Stomach smooth muscle (tissue), 2 donors: Measurements from ENCODE around the gene PADI4.
"Not testable (repeated sequence)": the region's sequence is repeated elsewhere in the genome, so short reads cannot be mapped to it uniquely, and the experiment has no call there.

Source experiments
- H3K27ac ChIP-seq: one replicate; pipeline ENCODE4 v1.7.0; 2013; ENCODE audit warnings: mild to moderate bottlenecking, low read length, inconsistent platforms
- H3K27me3 ChIP-seq, 2 donors: one replicate each; pipeline ENCODE4 v1.7.0; 2013; ENCODE audit warnings: low read length in 2 of 2; ENCODE audit not compliant: insufficient read depth in 2 of 2, control insufficient read depth in 1 of 2
- H3K36me3 ChIP-seq, 2 donors: one replicate each; pipeline ENCODE4 v1.7.0; 2013; ENCODE audit warnings: low read length in 2 of 2; ENCODE audit not compliant: control insufficient read depth in 2 of 2, insufficient read depth in 2 of 2
- H3K4me1 ChIP-seq: one replicate; pipeline ENCODE4 v1.7.0; 2013; ENCODE audit warnings: low read length; ENCODE audit not compliant: control insufficient read depth, insufficient read depth
- H3K4me3 ChIP-seq, 2 donors: one replicate each; pipeline ENCODE4 v1.7.0; 2013; ENCODE audit warnings: low read length in 2 of 2
- H3K9ac ChIP-seq, 2 donors: one replicate each; pipeline ENCODE4 v1.7.0; 2013; ENCODE audit warnings: low read length in 2 of 2, mild to moderate bottlenecking in 1 of 2
- H3K9me3 ChIP-seq, 2 donors: one replicate each; pipeline ENCODE4 v1.7.0; 2013; ENCODE audit warnings: low read length in 2 of 2; ENCODE audit not compliant: control insufficient read depth in 2 of 2
- donor health status: healthy.
- donor health status: Pancreatic carcinoma.

Gene PADI4

DNA sequence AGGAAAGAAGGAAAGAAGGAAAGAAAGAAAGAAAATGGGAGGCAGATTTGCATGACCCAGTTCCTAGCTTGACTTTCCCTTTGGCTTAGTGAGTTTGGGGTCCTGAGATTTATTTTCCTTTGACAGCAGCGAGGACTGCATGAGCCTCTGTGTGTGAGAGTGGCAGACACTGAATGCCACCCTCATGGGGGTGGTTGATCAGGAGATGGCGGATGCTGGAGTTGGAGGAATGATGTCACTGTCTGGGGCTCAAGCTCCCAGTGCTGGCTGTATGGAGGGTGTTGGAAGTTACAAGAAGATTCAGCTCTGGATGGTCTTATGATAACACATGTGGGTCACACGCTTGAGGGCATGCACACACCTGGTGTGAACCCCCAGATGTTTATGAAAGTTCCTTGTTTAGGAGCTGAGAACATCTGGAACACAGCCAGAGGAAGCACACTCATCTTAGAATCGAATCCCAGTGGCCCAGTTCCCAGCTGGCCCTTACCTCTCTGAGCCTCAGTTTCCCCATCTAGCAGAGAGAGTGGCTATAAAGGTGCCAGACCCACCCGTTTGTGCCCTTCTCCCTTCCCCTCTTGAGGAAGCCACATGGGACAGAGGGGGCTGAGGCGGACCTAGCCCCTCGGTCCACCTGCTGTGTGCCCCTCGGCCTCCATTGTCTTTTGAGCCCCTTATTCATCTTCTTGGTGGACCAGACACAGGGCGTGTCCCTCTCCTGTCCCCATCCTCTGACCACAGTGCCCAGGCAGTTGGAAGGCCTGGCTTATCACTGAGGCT is 5.7 kb downstream of the PADI4 start:
- H3K27me3 ChIP-seq = peaks cover 12 to 20% of the 10 kb centered on the region in 2 donors
- no peak overlapping the region for H3K9ac ChIP-seq
- no peaks in the 10 kb centered on the region for H3K36me3 ChIP-seq
- H3K27ac ChIP-seq = no peak overlapping the region
- no peaks in the 10 kb centered on the region for H3K4me1 ChIP-seq
- H3K4me3 ChIP-seq = no peak overlapping the region
- H3K9me3 ChIP-seq = no peaks in the 10 kb centered on the region

DNA sequence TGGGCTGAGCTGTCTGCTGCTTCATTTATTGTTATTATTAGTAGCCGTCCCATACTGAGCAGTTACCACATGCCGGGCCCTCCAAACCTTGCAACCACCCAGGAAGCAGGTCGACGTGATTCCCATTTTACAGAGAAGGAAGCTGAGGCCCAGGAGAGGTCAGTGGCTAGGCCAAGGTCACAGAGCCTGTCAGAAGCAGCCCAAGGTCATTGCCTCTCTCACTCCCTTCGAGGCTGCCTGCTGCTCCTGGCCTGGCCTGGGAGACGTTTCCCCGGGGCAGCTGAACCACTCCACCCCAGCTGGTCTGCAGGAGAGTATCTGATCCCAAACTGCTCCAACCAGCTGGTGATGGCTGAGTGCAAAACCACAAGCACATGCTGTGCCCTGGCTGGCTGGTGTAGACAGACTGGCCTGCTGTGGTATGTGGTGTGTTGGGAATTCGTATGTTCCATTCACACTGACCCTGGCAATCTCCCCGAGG is 6.5 kb downstream of the PADI4 start:
- peaks cover 8 to 16% of the 10 kb centered on the region in 2 donors for H3K27me3 ChIP-seq
- H3K4me1 ChIP-seq = no peaks in the 10 kb centered on the region
- no peak overlapping the region for H3K9ac ChIP-seq
- no peaks in the 10 kb centered on the region for H3K9me3 ChIP-seq
- H3K4me3 ChIP-seq = no peak overlapping the region
- H3K27ac ChIP-seq = no peak overlapping the region
- no peaks in the 10 kb centered on the region for H3K36me3 ChIP-seq

DNA sequence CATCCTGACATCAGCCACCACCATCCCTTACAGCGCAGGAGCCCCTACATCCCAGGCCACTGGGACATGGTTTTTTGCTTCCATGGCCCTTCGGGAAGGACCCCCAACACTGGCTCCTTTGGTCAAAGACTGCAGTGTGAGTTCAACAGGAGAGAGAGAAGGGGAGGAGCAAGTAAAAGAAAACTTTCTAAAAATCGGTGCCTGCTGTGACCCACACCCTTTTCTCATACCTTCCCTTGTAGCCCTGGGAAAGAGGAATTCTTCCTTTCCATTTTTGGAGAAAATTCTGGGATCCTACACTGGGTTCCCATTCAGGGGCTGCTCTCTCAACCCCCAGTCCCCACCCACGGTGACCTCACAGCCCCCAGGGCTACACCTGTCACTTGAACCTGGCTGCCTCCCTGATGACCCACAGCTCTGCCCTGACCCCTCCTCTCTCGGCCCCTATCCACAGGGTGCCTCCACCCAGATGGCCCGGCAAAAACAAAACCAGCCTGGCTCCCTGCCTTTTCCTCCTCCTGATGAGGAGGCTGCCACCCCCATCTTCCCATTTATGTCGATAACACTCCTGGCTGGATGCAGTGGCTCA is 7.6 kb downstream of the PADI4 start:
- Histone ChIP-seq H3K9me3 (peaks cover 0 to under 1% of the 10 kb centered on the region in 2 donors), H3K4me3 (no peak overlapping the region), H3K27ac (no peak overlapping the region), H3K27me3 (peaks cover 4 to 9% of the 10 kb centered on the region in 2 donors), H3K9ac (no peak overlapping the region), H3K4me1 (no peaks in the 10 kb centered on the region), H3K36me3 (no peaks in the 10 kb centered on the region)

GRCh38 chr1:17316704-17317103 is 8.7 kb downstream of the PADI4 start:
- no peak overlapping the region for H3K9ac ChIP-seq
- H3K9me3 ChIP-seq = peaks cover 0 to 3% of the 10 kb centered on the region in 2 donors
- H3K27me3 ChIP-seq = peaks cover 4 to 12% of the 10 kb centered on the region in 2 donors
- no peaks in the 10 kb centered on the region for H3K4me1 ChIP-seq
- no peaks in the 10 kb centered on the region for H3K36me3 ChIP-seq
- no peak overlapping the region for H3K27ac ChIP-seq
- no peak overlapping the region for H3K4me3 ChIP-seq

GRCh38 chr1:17318262-17318661 is 10.3 kb downstream of the PADI4 start:
- Histone ChIP-seq H3K27ac (no peak overlapping the region), H3K4me1 (no peaks in the 10 kb centered on the region), H3K9ac (no peak overlapping the region), H3K36me3 (no peaks in the 10 kb centered on the region), H3K27me3 (peaks cover 4 to 10% of the 10 kb centered on the region in 2 donors), H3K4me3 (no peak overlapping the region), H3K9me3 (peaks cover 0 to 3% of the 10 kb centered on the region in 2 donors)

- peaks cover 0 to 7% of the 10 kb centered on the region in 2 donors for H3K27me3 ChIP-seq
- no peaks in the 10 kb centered on the region for H3K4me1 ChIP-seq
- H3K9me3 ChIP-seq = peaks cover 0 to 3% of the 10 kb centered on the region in 2 donors
- H3K4me3 ChIP-seq = no peak overlapping the region
- no peak overlapping the region for H3K27ac ChIP-seq
- H3K36me3 ChIP-seq = no peaks in the 10 kb centered on the region
- H3K9ac ChIP-seq = no peak overlapping the region
Measured at GRCh38 chr1:17319561-17320350, 11.8 kb downstream of the PADI4 start.

DNA sequence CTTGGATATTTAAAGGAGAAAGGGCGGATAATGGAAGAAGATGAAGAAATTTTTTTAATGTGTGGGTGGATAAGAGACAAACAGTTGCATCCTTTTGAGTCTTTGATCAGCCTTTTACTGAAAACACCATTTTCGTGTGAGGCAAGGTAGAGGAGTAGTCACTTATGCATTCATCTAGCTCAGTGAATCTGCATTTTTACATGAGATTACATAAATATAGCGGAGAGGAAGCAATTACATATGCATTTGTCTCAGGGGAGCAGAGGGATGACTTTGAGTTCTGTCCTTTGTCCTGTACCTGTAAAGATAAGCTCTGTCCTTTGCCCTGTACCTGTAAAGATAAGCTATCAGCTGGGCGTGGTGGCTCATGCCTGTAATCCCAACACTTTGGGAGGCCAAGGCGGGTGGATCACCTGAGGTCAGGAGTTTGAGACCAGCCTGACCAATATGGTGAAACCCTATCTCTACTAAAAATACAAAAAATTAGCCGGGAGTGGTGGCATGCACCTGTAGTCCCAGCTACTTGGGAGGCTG is 13.9 kb downstream of the PADI4 start:
- H3K4me1 ChIP-seq, H3K4me3 ChIP-seq, H3K9me3 ChIP-seq, H3K27ac ChIP-seq, H3K36me3 ChIP-seq, H3K27me3 ChIP-seq, H3K9ac ChIP-seq: not testable (repeated sequence)

DNA sequence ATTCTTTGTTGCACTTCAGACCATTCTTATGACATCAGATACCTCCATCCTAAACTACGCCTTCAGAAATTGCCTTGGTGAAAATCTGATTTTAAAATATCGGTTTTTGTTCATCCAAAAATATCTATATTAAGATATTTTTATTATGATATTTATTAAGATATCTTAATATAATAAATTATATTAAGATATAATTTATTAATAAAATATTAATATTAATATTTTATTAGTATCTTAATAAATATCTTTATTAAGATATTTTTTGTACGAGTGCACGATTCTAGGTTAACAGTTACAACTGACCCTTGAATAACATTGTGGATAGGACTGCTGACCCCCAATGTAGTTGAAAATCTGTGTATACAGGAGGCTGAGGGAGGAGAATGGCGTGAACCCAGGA is 20.9 kb downstream of the PADI4 start:
- H3K4me3 ChIP-seq = no peak overlapping the region
- peaks cover 0 to 3% of the 10 kb centered on the region in 2 donors for H3K9me3 ChIP-seq
- H3K36me3 ChIP-seq = no peaks in the 10 kb centered on the region

GRCh38 chr1:17329610-17330009 is 21.6 kb downstream of the PADI4 start:
- H3K9me3 ChIP-seq = peaks cover 0 to 3% of the 10 kb centered on the region in 2 donors
- H3K36me3 ChIP-seq = no peaks in the 10 kb centered on the region
- H3K4me1 ChIP-seq = no peaks in the 10 kb centered on the region
- H3K9ac ChIP-seq = no peak overlapping the region
- no peak overlapping the region for H3K4me3 ChIP-seq
- no peak overlapping the region for H3K27ac ChIP-seq
- H3K27me3 ChIP-seq = peaks cover 11 to 16% of the 10 kb centered on the region in 2 donors

More for the DNA sequence above, 20.9 kb downstream of the PADI4 start:
- Histone ChIP-seq H3K4me1 (no peaks in the 10 kb centered on the region), H3K27me3 (peaks cover 11 to 16% of the 10 kb centered on the region in 2 donors), H3K27ac (no peak overlapping the region), H3K9ac (no peak overlapping the region)

DNA sequence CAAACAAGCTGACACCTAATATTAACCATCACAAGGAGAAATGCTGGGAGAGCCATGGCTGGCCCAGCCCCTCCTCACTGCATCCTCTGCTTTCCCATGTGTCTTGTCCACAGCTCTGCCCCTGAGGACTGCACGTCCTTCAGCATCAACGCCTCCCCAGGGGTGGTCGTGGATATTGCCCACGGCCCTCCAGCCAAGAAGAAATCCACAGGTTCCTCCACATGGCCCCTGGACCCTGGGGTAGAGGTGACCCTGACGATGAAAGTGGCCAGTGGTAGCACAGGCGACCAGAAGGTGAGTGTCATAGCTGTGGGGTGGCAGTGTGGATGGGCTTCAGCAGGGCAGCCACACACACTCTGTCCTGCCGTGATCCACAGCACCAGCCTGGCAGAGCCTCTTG is 22.9 kb downstream of the PADI4 start:
- no peak overlapping the region for H3K27ac ChIP-seq
- no peak overlapping the region for H3K9ac ChIP-seq
- no peaks in the 10 kb centered on the region for H3K36me3 ChIP-seq
- H3K4me1 ChIP-seq = no peaks in the 10 kb centered on the region
- H3K27me3 ChIP-seq = peaks cover 13 to 16% of the 10 kb centered on the region in 2 donors
- H3K9me3 ChIP-seq = peaks cover 0 to 3% of the 10 kb centered on the region in 2 donors
- no peak overlapping the region for H3K4me3 ChIP-seq
